Activated effector memory CD4-positive, alpha-beta T cell treated with anti-CD3 and anti-CD28 coated beads, Interleukin-2, amount 50 U/mL, for 16 hours (primary cell): Measurements from ENCODE around the gene FAM200B.

Source experiments
- DNase-seq: peaks from one replicate; pipeline ENCODE4 v3.0.0-alpha.2; 2020

Gene FAM200B

DNA sequence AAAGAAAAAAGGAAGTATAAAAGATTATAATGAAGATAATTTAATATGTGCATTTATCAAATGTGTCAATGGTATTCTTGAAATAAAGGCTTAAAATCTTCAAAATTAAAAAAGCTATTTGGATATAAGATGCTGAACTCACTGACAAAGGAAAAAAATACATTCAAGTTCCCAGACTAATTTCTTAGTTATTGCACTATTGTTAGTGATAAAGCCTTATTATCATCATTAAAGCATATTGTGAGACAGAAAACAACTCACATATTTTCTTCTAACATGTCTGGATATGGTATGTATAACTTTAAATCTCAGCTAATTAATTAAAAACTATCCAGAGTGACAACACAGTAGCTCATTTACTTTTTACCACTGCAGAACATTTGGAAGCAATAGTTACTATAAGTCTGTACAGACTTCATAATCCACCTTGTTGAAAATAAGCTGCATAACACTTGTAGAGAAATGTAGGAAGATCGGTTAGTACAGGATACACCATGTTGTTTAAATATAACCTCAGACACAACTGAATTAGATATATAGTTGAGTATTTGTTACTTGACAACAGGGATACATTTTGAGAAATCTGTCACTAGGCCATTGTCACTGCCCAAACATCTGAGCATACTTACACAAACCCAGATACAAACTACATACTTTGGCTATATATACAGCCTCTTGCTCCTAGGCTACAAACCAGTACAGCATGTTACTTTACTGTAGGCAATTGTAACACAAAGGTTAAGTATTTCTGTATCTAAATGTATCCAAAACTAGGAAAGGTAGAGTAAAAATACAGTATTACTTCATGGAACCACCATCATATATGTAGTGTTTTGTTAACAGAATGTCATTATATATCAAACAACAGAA is 12.8 kb upstream of the FAM200B start:
- DNase-seq: no peak

DNA sequence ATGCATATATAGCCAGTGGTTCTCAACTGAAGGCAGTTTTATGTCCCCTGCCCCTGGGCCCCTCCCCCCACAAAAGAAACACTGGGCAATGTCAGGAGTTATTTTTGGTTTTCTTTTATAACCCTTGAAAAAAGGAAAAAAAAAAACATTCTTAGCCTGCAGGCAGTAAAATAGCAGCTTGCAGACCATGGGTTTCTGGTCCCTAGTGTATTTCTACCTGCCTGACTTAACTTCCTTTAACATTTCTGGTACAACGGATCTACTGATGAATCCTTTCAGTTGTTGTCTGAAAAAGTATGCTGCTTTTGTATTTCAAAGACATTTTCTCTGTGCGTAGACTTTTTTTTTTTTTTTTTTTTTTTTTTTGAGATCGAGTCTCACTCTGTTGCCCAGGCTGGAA is 11.1 kb upstream of the FAM200B start:
- DNase-seq: no peak

GRCh38 chr4:15672101-15672500 is 9.5 kb upstream of the FAM200B start:
- DNase-seq: no peak

GRCh38 chr4:15673337-15673736 is 8.3 kb upstream of the FAM200B start:
- no peak for DNase-seq

- DNase-seq: no peak
These were observed 7.6 kb upstream of the FAM200B start for GRCh38 chr4:15674046-15674445.

DNA sequence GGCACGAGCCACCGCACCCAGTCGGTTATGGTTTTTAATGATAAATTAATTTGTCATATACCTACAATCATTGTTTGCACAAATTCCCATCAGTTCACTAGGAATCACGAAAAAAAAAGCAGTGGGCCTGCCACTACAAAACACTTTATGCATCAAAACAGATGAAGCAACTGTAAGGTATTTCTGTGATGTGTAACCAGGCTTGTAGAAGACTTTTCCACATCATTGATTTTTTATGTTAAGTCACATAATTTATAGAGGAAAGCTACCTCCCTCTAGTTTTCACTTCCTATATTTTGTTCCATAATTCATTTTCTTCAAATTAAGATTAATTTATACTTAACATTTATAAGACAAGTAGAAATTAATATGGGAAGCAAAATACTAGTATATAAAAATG is 6.7 kb upstream of the FAM200B start:
- DNase-seq: no peak

GRCh38 chr4:15675356-15675755 is 6.3 kb upstream of the FAM200B start:
- DNase-seq: no peak

DNA sequence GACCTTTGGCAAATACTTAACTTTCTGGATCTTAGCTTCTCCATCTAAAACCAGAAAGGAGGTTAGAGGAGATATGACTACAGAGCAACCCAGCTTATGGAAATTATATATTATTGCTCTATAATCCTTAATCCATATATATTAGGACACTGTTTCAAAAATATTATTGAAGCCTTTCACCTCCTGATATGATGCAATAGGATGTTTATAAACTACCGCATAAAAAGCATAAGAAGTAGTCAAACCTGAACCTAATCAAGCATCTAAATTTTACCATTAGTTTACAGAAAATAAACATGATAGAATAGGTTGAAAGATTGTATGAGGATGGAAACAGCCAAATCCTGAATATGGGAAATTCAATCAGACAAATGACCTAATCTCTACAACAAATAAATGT is 5.6 kb upstream of the FAM200B start:
- no peak for DNase-seq

DNA sequence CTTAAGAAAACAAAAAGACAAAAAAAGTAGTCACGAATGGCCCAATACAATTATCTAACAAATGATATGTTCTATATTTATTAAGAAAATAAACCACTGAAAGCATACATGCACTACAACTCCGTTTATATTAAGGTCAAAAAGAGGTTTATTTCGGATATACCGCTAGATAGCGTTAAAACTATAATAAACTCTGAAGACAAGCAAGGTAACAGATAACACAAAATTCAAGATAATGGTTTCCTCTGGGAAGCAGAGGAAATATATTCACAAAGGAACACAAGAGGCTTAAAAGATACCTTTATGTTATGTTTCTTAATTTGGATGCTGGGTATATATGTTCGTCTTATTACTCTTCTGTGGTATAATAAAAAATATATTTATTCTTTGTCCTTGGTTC is 4.7 kb upstream of the FAM200B start:
- no peak for DNase-seq

DNA sequence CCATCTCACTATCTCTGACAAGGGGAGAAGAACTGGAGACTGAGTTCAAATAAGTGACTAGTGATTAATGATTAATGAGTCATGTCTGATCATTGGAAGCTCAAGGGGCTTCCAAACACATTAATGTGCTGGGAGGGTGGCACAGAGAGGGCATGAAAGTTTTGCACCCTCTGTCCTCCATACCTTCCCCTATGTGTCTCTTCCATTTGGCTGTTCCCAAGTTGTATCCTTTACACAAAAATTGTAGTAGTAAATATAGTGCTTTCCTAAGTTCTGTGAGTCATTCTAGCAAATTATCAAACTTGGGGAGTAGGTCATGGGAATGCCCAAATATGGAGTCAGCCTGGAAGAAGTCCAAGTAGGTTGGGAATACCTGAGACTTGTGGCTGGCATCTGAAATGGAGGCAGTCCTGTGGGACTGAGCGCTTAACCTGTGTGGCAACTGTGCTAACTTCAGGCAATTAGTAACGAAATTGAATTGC is 4.1 kb upstream of the FAM200B start:
- DNase-seq: no peak

GRCh38 chr4:15681067-15681371 is 608 bp upstream of the FAM200B start:
- no peak for DNase-seq

DNA sequence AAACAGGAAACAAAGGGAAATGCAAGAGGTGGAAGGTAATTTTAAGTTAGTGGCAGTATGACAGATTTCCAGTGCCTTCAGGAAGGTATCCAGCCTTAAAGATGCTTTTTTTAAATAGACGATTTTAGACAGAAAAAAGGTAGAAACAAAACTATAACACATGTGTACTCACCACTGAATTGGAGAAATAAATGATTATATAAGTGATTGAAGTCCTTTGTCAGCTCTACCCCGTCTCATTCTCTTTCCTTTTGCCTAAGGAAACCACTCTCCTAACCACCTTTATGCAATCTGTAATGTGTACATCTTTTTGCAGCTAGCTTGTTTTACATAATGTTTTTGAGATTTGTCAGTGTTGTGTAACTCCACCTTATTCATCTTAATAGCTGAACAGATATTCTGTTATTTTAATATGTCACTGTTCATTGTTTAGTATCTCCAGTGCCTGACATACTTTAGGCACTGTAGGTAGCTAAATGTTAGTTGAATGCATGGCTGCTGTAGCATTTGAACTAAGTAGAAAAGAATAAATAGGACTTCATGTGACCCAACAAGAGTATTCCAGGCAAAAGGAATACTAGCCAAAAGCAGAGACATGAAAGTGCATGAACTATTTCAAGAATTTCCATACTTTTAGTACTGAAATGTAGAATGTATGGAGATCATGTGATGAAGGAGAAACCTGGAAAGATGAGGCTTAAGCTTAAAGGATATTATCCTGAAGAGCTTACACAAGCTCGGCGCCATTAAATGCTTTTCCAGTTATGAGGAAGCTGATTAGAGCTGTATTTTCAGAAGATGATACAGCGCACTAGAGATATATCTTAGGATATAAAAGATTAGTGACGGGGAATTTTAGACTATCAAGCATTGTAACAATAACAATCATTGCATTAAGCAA is 865 bp downstream of the FAM200B start:
- DNase-seq: no peak

DNA sequence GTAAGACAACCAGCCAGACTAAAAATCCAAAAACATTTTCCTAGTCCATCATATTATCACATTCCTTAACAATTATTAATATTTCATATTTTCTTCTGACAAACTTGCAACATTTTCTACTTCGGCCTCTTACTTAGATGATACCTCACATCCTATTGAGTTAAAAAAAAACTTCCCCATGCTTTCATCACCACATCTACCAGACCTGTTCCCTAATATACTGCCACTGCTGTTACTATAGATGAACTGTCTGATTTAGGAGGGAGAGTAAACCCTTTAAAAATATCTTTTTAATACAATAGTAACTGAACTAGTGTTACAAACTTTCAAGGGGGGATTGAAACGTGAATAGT is 1.5 kb downstream of the FAM200B start:
- no peak for DNase-seq

DNA sequence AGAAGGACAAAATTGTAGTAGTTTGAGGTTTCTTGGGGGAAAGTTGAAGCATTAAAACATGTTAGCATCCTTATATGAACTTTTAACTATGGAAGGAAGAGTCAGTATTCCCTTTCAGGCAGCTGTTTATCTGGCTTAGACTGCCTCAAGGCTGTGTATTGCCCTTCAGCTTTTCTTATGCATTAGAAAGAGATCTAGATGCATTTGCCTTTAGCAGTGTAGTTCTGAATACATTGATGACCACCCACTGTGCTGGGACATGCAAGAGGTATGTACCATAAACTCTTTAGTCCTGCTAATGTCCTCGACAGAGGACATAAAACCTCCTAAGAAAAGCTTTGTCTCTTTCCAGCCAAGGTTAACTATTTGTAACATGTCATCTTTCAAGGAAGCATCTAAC is 2.9 kb downstream of the FAM200B start:
- no peak for DNase-seq

DNA sequence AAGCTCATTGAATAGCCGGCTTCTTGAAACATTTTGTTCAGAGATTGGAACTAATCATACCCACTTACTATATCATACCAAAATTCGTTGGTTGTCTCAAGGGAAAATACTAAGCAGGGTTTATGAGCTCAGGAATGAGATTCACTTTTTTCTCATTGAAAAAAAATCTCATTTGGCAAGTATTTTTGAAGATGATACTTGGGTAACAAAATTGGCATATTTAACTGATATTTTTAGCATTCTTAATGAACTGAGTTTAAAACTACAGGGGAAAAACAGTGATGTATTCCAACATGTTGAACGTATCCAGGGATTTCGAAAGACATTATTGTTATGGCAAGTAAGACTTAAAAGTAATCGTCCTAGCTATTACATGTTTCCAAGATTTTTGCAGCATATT is 6.4 kb downstream of the FAM200B start:
- DNase-seq: no peak

- no peak for DNase-seq
These were observed 7.9 kb downstream of the FAM200B start for GRCh38 chr4:15689540-15689939.

GRCh38 chr4:15690020-15690809 is 8.6 kb downstream of the FAM200B start:
- DNase-seq: no peak

DNA sequence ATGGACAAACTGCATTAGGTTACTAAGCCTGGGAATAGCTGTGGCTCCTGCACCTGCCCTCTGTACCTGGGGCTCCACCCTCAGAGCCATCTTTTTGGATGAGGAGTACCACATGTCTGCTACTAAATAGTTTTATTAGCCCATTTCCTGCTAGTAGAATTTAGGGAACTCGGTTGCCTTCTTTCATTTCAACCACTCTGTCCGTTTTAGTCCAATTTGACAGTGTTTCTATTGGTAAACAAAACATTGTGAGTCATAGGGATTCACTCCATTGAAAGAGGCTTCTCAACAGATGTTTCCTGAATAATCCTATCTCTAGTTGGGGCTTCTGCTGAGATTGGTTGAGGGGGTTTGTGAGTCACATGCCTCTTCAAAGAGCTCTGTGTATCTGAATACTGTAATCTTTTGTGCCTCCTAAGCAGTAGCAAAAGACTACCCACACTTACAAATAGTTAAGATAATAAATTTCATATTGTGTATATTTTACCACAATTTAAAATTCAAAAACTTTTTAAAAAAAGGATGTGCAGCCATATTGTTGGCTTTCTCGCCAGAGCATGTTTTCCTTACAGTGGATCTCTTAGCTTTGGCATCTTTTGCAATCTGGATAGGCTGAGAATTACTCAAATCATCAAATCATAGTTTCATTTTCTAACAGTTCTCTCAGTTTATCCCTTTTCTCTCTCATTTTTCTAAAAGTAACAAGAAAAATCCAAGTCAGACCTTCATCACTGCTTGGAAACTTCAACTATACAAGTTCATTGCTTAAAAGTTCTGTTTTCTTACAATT is 9.9 kb downstream of the FAM200B start:
- no peak for DNase-seq

GRCh38 chr4:15692602-15693001 is 11.0 kb downstream of the FAM200B start:
- no peak for DNase-seq

DNA sequence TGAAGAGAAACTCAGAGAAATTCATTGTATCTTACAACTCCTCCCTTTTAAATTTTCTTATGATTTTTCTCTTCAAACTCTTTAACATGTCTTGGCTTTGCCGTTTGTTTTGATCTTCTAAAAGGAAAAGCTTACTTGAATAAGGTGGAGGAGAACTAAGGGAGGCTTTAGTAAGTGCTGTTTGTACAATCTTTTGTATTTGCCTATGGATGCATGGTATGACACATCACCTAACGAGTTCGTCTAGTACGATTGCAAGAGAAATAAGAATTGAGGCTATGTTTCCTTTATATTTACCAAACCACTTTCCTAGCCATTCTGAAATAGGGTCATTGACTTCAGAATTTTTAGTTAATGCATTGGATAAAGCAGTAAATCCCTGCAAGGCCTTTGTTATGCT is 12.8 kb downstream of the FAM200B start:
- no peak for DNase-seq

- DNase-seq: no peak
These were observed 13.6 kb downstream of the FAM200B start for GRCh38 chr4:15695240-15695699.

DNA sequence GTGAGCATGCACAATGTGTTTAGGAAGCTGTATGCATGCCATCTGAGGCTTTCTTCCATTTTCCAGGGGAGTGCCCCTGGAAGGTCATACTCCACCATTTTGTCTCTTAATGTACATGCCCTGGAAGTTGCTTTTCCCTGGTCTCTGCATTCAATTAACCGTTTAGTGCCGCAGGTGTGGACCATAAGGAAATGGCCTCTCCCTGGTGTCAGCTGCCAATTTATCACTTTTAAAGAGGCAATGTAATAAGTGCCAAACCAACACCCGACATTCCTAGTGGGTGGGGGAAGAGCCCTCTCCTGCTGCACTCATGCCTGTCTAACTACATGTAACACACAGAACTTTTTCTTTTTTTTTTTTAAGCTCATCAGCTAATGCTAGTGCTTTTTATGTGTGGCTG is 14.1 kb downstream of the FAM200B start:
- DNase-seq: no peak
